HUES64 (cell line): ENCODE measurements around the gene LDB1.
A peak's percentile ranks its signal among the peaks of the same experiment; 100 is the strongest.

Source experiments
- H3K27ac ChIP-seq: 2 replicates; pipeline ENCODE4 v1.7.0; 2013; ENCODE audit warnings: low read depth, low read length, inconsistent platforms
- H3K27me3 ChIP-seq: 2 replicates; pipeline ENCODE4 v1.6.1; 2013; ENCODE audit warnings: mild to moderate bottlenecking, low read length; ENCODE audit not compliant: insufficient read depth
- H3K36me3 ChIP-seq: 2 replicates; pipeline ENCODE4 v1.6.1; 2013; ENCODE audit warnings: mild to moderate bottlenecking, low read length; ENCODE audit not compliant: insufficient read depth
- H3K4me1 ChIP-seq: 2 replicates; pipeline ENCODE4 v1.6.1; 2013; ENCODE audit warnings: mild to moderate bottlenecking, low read length, moderate library complexity; ENCODE audit not compliant: insufficient read depth
- H3K4me3 ChIP-seq: 2 replicates; pipeline ENCODE4 v1.5.1; 2013; ENCODE audit warnings: mild to moderate bottlenecking, low read length, moderate library complexity
- H3K9ac ChIP-seq: 2 replicates; pipeline ENCODE4 v1.6.1; 2013; ENCODE audit warnings: mild to moderate bottlenecking, low read depth, low read length
- H3K9me3 ChIP-seq: 2 replicates; pipeline ENCODE4 v1.6.1; 2013; ENCODE audit warnings: low read depth, low read length; ENCODE audit not compliant: insufficient read depth
- WGBS: fragments of 150-250, 120-280 bp; methylation state at CpG from one replicate; pipeline ENCODE4 v1.1.7; 2013; ENCODE audit warnings: missing lambda C conversion rate; 5-methylcytosine and 5-hydroxymethylcytosine counted together

LDB1 gene

DNA sequence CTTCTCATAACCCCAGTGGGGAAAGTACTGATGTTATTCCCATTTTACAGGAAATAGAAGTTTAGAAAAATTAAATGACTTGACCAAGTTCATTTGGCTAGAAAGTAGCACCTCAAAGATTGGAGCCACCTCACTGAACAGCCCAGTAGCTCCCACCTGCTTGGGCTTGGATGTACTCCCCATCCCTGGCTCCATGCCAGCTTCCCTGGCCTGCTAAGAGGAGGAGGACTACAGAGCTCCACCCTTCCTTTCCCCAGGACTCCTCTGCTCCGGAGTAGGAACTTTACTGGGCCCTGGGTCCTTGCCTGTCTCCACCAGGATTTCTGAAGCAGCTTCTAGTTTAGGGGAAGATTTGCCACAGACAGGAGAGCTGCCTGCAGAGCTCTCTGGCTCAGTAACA lies 52.0 kb downstream of the LDB1 start:
- 95% methylated on average over 1 of the region's 1 CpG for WGBS
- Histone ChIP-seq H3K27ac (no peak overlapping the region), H3K4me1 (no peaks in the 10 kb centered on the region)

DNA sequence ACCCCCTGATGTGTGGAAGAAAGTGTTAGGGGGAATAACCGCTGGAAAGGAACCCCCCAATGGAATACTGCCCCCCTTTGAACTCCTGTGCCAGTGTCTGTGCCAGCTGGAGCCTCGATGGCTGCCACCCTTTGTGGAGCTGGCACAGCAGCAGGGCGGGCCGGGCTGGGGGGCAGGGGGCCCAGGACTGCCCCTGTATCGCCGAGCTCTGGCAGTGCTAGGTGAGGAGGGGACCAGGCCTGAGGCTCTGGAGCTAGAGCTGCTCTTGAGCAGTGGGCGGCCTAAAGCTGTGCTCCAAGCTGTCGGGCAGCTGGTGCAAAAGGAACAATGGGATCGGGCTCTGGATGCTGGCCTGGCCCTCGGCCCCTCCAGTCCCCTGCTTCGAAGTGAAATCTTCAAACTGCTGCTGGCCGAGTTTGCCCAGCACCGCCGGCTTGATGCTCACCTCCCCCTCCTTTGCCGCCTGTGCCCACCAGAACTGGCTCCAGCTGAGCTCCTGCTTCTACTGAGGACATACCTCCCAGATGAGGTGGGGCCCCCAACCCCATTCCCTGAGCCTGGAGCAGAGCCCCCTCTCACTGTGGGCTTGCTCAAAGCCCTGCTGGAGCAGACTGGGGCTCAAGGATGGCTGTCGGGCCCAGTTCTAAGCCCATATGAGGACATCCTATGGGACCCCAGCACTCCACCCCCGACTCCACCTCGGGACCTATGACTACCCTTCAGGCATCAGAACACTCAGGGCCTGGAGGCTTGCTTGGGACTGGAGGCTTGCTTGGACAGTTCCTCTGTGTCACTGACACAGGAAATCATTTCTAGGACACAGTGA lies 52.9 kb downstream of the LDB1 start:
- H3K9me3 ChIP-seq = no peaks in the 10 kb centered on the region
- no peak overlapping the region for H3K9ac ChIP-seq
- no peak overlapping the region for H3K4me3 ChIP-seq
- peaks cover 11% of the 10 kb centered on the region; the same call in 1 of the 2 replicates for H3K36me3 ChIP-seq
- H3K4me1 ChIP-seq = no peaks in the 10 kb centered on the region
- H3K27me3 ChIP-seq = no peaks in the 10 kb centered on the region; the same call in 1 of the 2 replicates
- 94% methylated on average over 18 of the region's 18 CpGs for WGBS
- no peak overlapping the region for H3K27ac ChIP-seq

More for the DNA sequence above, 52.0 kb downstream of the LDB1 start:
- H3K27me3 ChIP-seq = no peaks in the 10 kb centered on the region
- no peak overlapping the region for H3K4me3 ChIP-seq
- no peak overlapping the region for H3K9ac ChIP-seq
- H3K9me3 ChIP-seq = no peaks in the 10 kb centered on the region
- peaks cover 11% of the 10 kb centered on the region; the same call in 1 of the 2 replicates for H3K36me3 ChIP-seq

GRCh38 chr10:102066399-102067088 lies 53.6 kb downstream of the LDB1 start:
- Histone ChIP-seq H3K9me3 (no peaks in the 10 kb centered on the region), H3K27me3 (no peaks in the 10 kb centered on the region; the same call in 1 of the 2 replicates), H3K4me1 (no peaks in the 10 kb centered on the region), H3K9ac (0 out of 2 replicates have a peak overlapping the region, but pooled peaks have one; percentile 86), H3K4me3 (peak overlapping the region; percentile 88; the same call in 1 of the 2 replicates), H3K27ac (no peak overlapping the region), H3K36me3 (peaks cover 11% of the 10 kb centered on the region; the same call in 1 of the 2 replicates)
- WGBS = 94% methylated on average over 16 of the region's 16 CpGs

GRCh38 chr10:102065561-102066398 lies 54.4 kb downstream of the LDB1 start:
- 14% methylated on average over 63 of the region's 63 CpGs for WGBS
- H3K9ac ChIP-seq = peak overlapping the region; percentile 86
- no peaks in the 10 kb centered on the region; the same call in 1 of the 2 replicates for H3K27me3 ChIP-seq
- no peaks in the 10 kb centered on the region for H3K9me3 ChIP-seq
- no peaks in the 10 kb centered on the region for H3K4me1 ChIP-seq
- peak overlapping the region; percentile 88 for H3K4me3 ChIP-seq
- peak overlapping the region; percentile 20; the same call in 1 of the 2 replicates for H3K27ac ChIP-seq
- peaks cover 11% of the 10 kb centered on the region; the same call in 1 of the 2 replicates for H3K36me3 ChIP-seq

- peak within 1 kb of the TSS; percentile 88 for H3K4me3 ChIP-seq
- 3% methylated on average over 59 of the region's 61 CpGs for WGBS
Measured at GRCh38 chr10:102064868-102065560, 55.2 kb downstream of the LDB1 start, which contains the start of gene HPS6. Gene HPS6 (plus strand): TSS chr10:102065349. CDS start chr10:102065475, 126 bp downstream.

DNA sequence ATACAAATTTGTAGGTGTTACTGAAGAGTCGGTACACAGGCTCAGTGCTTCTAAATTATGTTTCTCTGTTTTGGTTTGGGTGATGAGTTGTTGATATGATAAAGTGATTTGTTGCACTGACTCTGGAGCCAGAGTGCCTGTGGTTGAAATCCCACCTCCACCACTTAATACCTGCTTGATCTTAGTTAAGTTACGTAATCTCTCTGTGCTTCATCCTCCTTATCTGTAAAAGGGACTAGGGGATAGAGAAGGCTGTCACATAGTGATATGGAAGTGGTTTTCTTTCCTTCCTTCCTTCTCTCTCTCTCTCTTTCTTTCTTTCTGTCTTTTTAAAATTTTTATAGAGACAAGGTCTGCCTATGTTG lies 55.7 kb downstream of the LDB1 start:
- H3K4me3 ChIP-seq = peak overlapping the region; percentile 88
- H3K9me3 ChIP-seq = no peaks in the 10 kb centered on the region
- WGBS = 92% methylated on average over 1 of the region's 2 CpGs
- H3K27me3 ChIP-seq = no peaks in the 10 kb centered on the region; the same call in 1 of the 2 replicates
- H3K4me1 ChIP-seq = no peaks in the 10 kb centered on the region
- no peak overlapping the region for H3K9ac ChIP-seq
- H3K36me3 ChIP-seq = peaks cover 11% of the 10 kb centered on the region; the same call in 1 of the 2 replicates
- no peak overlapping the region for H3K27ac ChIP-seq

More at GRCh38 chr10:102064868-102065560, 55.2 kb downstream of the LDB1 start, which contains the start of gene HPS6:
- Histone ChIP-seq H3K4me1 (no peaks in the 10 kb centered on the region), H3K36me3 (peaks cover 11% of the 10 kb centered on the region; the same call in 1 of the 2 replicates), H3K27ac (peak within 1 kb of the TSS; percentile 20; the same call in 1 of the 2 replicates), H3K9me3 (no peaks in the 10 kb centered on the region), H3K9ac (peak within 1 kb of the TSS; percentile 86), H3K27me3 (no peaks in the 10 kb centered on the region; the same call in 1 of the 2 replicates)

DNA sequence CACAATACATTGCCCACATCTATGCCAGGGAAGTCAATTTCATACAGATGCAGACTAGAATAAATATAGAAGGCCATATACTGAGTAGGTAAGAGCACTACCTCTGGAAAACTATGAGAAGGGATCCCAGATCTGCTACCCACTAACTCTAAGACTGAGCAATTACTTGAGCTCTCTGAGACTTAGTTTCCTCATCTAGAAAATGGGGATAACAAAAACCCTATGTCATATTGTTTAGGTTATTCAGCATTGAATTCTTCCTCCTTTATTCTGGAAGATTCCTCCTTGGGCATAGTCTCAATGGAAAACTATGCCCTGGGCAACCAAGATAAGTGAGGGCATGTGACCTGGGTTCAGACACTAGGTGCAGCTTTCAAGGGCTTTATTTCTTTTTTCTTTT lies 60.2 kb downstream of the LDB1 start:
- H3K4me3 ChIP-seq = no peak overlapping the region
- no peaks in the 10 kb centered on the region for H3K36me3 ChIP-seq
- no peaks in the 10 kb centered on the region for H3K9me3 ChIP-seq
- H3K9ac ChIP-seq = no peak overlapping the region
- H3K27me3 ChIP-seq = no peaks in the 10 kb centered on the region; the same call in 1 of the 2 replicates
- H3K27ac ChIP-seq = no peak overlapping the region
- H3K4me1 ChIP-seq = no peaks in the 10 kb centered on the region
